ENCODE measurements around the gene TPRN. TPM values are rescaled to one million over a fixed set of nuclear protein-coding genes. Genes with fewer than 3 reads are reported as not detected.

Gene TPRN
- total RNA-seq, 6 experiments from 2014 or later: 9.9 to 18.1 (median 13.3) TPM

GRCh38 chr9:137201205-137201868 is 796 bp upstream of the TPRN start:
- Mint-ChIP-seq H3K36me3 (ENCODE audit: low read depth) (peaks cover under 1% of the 10 kb centered on the region; the same call in 1 of the 2 replicates), H3K27ac (peak overlapping the region; percentile 17; the same call in 1 of the 2 replicates), H3K4me3 (peak overlapping the region; percentile 85), H3K9me3 (no peaks in the 10 kb centered on the region), H3K27me3 (ENCODE audit: insufficient read depth) (peaks cover 3% of the 10 kb centered on the region), H3K4me1 (ENCODE audit: low read depth) (peaks cover 28% of the 10 kb centered on the region)
- no peak for DNase-seq
- TF ChIP-seq, protein P1, sequence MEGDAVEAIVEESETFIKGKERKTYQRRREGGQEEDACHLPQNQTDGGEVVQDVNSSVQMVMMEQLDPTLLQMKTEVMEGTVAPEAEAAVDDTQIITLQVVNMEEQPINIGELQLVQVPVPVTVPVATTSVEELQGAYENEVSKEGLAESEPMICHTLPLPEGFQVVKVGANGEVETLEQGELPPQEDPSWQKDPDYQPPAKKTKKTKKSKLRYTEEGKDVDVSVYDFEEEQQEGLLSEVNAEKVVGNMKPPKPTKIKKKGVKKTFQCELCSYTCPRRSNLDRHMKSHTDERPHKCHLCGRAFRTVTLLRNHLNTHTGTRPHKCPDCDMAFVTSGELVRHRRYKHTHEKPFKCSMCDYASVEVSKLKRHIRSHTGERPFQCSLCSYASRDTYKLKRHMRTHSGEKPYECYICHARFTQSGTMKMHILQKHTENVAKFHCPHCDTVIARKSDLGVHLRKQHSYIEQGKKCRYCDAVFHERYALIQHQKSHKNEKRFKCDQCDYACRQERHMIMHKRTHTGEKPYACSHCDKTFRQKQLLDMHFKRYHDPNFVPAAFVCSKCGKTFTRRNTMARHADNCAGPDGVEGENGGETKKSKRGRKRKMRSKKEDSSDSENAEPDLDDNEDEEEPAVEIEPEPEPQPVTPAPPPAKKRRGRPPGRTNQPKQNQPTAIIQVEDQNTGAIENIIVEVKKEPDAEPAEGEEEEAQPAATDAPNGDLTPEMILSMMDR (IDR thresholded peaks at IDR 0.05): no peak

DNA sequence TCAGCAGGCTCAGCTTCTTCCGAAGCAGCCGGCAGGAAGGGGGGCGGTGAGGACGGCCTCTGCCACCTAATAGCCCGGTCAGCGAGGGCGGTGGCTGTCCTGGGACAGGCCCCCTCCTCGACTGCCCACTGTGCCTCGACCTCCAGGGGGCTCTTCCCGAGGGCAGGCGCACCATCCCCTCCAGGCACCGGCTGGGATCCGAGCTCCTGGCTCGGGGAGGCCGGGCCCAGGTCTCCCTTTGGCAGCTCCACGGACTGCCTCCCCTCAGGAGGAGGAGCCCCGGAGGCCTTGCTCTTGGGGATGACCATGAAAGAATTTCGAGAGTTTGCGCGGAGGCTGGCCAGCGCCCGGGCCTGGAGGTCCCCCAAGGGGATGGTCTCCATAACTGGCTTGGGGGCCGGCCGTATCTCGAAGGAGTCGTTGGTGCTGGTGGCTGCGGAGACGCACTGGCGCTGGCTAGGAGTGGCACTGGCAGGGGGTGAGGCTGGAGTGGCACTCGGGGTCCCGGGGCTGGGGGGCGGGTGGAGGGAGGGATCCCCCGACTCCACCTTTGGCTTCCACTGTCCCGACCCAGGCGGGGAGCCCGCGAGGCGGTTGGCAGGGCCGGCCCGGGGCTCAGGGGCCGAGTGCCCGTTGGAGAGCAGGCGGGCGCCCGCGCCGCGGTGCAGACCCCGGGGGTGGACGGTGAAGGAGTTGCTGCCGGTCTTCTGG is 975 bp downstream of the TPRN start:
- peaks cover 21% of the 10 kb centered on the region for H3K4me1 Mint-ChIP-seq (ENCODE audit: low read depth)
- DNase-seq: no peak
- H3K27me3 Mint-ChIP-seq (ENCODE audit: insufficient read depth): peaks cover 3% of the 10 kb centered on the region
- peak overlapping the region; percentile 87 for H3K4me3 Mint-ChIP-seq
- H3K36me3 Mint-ChIP-seq (ENCODE audit: low read depth): no peaks in the 10 kb centered on the region
- TF ChIP-seq, protein P1 (IDR thresholded peaks at IDR 0.05): peak; percentile 34; the same call in 1 of the 2 replicates
- H3K27ac Mint-ChIP-seq: peak overlapping the region; percentile 48; the same call in 1 of the 2 replicates
- H3K9me3 Mint-ChIP-seq: no peaks in the 10 kb centered on the region

GRCh38 chr9:137198902-137199283 is 1.6 kb downstream of the TPRN start:
- H3K36me3 Mint-ChIP-seq (ENCODE audit: low read depth): no peaks in the 10 kb centered on the region
- peaks cover 3% of the 10 kb centered on the region for H3K27me3 Mint-ChIP-seq (ENCODE audit: insufficient read depth)
- H3K4me3 Mint-ChIP-seq: peak overlapping the region; percentile 87; the same call in 1 of the 2 replicates
- H3K4me1 Mint-ChIP-seq (ENCODE audit: low read depth): peaks cover 14% of the 10 kb centered on the region
- DNase-seq: no peak
- no peak overlapping the region for H3K27ac Mint-ChIP-seq
- TF ChIP-seq, protein P1 (IDR thresholded peaks at IDR 0.05): no peak
- H3K9me3 Mint-ChIP-seq: no peaks in the 10 kb centered on the region

DNA sequence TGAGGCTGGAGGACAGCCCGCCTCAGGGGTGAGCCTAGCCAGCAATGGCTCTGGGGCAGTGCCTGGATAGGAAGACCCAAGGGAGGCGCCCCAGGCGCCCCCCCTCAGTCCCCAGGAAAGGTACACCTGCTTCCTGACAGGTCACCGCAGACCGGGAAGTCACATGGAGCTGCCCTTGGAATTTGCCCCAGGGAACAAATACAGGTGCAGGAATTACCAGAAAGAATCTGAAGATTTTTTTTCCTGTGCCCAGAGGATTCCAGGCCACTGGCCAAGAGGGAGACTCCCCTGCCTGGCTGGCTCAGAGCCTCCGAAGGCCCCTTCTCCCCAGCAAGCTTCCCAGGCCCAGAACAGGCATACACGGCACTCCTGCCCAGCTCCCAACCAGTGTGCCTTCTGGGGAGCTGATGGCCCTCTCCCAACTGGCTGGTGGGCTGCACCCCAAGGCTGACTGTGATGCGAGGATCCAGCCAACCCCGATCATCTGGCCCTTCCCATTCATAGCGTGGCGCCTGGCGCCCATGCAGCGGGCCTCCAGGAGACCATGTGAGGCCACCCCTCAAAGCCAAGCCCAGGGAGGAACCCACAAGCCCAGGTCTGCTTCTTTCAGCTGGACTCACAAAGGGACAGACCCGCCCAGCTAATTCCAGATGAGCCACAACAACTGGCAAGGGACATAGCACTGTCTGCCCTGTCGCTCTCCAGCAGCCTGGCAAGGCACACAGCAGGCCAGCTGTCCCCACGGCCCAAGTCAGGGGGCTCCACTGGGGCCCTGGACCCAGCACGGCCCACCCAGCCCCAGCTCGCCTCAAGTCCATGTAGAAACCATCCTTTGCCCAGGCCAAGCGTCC is 2.3 kb downstream of the TPRN start:
- Mint-ChIP-seq H3K4me1 (ENCODE audit: low read depth) (peaks cover 14% of the 10 kb centered on the region), H3K27ac (no peak overlapping the region), H3K27me3 (ENCODE audit: insufficient read depth) (peaks cover 3% of the 10 kb centered on the region), H3K9me3 (no peaks in the 10 kb centered on the region), H3K36me3 (ENCODE audit: low read depth) (no peaks in the 10 kb centered on the region), H3K4me3 (peak overlapping the region; percentile 87; the same call in 1 of the 2 replicates)
- TF ChIP-seq, protein P1 (IDR thresholded peaks at IDR 0.05): no peak
- DNase-seq: no peak

- Mint-ChIP-seq H3K36me3 (ENCODE audit: low read depth) (no peaks in the 10 kb centered on the region), H3K27me3 (ENCODE audit: insufficient read depth) (peaks cover 1% of the 10 kb centered on the region; the same call in 1 of the 2 replicates), H3K4me3 (no peak overlapping the region), H3K9me3 (no peaks in the 10 kb centered on the region), H3K4me1 (ENCODE audit: low read depth) (peaks cover 13% of the 10 kb centered on the region), H3K27ac (no peak overlapping the region)
- DNase-seq: no peak
- TF ChIP-seq, protein P1 (IDR thresholded peaks at IDR 0.05): no peak
Observed at GRCh38 chr9:137195525-137196220, 4.9 kb downstream of the TPRN start.

All from HFFc6 (cell line).